HG03097 (cell line): ENCODE measurements around the gene ACOXL.
"Not testable (repeated sequence)": the region's sequence is repeated elsewhere in the genome, so short reads cannot be mapped to it uniquely, and the experiment has no call there.

Experiments
- ATAC-seq: cut with Tn5 transposase; IDR thresholded peaks from one replicate; pipeline ENCODE4 v1.9.1; 2021; ENCODE audit not compliant: unreplicated experiment, low FRiP score

Gene ACOXL

GRCh38 chr2:110851531-110851930 lies 119.2 kb downstream of the ACOXL start:
- no peak for ATAC-seq

GRCh38 chr2:110852051-110852450 lies 119.7 kb downstream of the ACOXL start:
- ATAC-seq, result no peak

DNA sequence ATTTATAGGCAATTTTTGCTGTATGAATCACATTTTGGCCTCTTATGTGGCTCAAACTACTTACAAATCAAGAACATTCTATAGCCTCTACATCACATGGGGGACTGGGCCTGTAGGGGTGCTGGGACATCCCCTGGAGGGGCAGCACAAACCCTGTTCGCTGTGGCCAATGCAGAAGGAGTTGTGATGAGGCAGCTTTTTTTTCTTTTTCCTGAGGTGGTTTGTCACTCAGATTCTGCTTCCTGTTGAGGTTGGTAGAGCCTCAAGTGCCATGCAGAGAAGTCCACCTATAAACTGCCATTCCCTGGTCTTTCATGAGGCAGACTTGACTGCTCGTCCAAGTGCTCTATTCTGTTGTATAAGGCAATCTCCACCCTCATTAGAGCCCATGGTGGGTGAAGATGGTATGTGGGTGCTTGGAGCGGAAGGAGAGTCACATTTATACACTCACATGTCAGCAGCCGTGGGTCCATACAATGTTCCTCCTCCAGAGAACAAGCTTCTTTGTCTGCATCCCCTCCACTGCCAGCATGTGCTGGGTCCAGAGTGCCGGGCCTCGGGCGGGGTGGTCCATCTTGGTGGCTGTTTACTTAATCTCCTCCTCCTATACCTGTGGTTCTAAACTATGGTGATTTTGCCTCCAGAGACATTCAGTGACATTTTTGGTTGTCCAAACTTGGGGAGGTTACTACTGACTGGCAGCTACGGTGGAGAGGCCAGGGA lies 120.3 kb downstream of the ACOXL start:
- no peak for ATAC-seq

GRCh38 chr2:110853516-110853915 lies 121.1 kb downstream of the ACOXL start:
- ATAC-seq, result no peak

GRCh38 chr2:110853948-110854347 lies 121.6 kb downstream of the ACOXL start:
- ATAC-seq, result no peak

- ATAC-seq, result no peak
These were observed 122.1 kb downstream of the ACOXL start for GRCh38 chr2:110854355-110855081.

- not testable (repeated sequence) for ATAC-seq
These were observed 123.5 kb downstream of the ACOXL start for GRCh38 chr2:110855841-110856240.

DNA sequence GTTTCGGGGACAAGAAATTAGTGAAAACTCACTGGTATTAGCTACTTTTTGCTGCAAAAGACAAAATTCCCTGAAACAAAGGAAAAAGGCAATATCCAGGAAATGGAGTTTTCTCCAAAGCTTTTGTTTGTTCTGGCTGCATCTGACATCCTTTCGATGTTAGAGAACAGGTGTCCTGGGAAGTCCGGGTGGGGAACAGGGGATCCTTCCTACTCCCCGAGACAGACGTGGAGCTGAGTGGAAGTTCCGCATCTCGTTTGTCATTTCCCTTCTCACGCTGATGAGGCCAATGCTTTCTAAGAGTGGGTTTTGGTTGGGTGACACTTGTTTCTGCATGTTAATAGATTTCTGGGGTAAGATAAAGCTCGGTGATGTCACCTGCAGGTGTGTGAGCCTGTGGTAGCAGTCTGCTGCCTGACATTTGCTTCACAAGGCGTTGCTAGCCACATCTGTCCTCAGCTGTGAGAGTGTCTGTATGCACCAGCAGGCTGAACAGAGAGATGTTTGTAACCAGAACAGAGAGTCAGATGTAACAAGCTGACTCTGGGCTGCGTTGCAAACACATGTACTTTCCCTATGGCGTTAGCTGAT lies 125.9 kb downstream of the ACOXL start:
- peak; percentile 62 for ATAC-seq

- no peak for ATAC-seq
These were observed 126.8 kb downstream of the ACOXL start for GRCh38 chr2:110858993-110859701.

DNA sequence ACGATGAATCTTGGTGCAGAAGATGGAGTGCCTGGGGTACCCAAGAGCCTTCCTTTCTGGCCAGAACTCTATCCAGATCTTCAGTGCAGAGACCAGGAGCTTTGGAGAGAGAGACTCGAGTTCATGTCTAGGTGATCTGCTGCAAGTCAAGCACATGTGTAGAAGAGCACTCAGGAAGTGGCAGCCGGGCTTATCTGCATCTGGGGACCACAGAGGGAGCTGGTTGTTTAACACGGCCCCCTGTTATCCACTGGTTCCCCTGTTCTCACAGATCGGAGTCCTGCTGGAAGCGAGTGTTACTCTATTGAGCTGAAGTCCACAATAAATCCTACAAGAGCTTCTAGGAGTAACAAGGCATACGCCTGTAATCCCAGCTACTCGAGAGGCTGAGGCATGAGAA lies 128.3 kb downstream of the ACOXL start:
- no peak for ATAC-seq

- no peak for ATAC-seq
These were observed 129.4 kb downstream of the ACOXL start for GRCh38 chr2:110861616-110862260.

DNA sequence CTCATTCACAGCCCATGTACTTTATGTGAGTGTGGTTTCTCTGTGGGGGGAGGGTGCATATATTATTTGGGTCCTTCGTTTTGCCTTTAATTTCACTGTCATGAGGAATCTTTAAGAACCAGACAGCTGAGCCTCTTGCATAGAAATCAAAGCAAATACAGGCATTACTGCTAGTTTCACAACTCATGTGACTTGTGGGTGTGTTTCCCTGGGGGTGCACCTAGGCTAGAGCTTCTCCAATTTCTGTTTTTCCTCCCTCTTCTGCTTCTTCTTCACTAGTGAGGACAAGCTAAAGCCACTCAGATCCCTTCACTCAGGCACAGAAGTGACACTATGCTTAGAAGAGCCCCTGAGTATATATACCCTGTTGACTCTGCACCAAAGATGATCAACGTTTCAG lies 131.4 kb downstream of the ACOXL start:
- no peak for ATAC-seq

DNA sequence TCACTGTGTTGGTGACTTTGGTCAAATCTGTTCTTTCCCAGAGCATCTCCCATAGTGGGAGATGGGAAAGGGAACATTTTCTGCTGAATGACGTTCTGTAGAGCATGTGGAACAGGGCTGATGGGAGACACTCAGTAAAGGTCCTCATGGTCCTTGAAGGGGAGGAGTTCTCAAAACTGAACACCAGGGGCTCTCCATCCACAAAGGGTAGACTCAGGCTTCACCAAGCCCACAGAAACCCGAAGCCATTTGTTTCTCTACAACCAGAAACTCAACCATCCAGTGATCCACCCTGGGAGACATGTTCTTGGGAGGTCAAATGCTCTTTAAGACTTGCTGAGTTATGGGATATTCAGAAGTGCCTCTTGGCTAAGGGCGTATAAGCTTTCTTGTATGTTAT lies 131.8 kb downstream of the ACOXL start:
- no peak for ATAC-seq

- ATAC-seq, result no peak
These were observed 132.4 kb downstream of the ACOXL start for GRCh38 chr2:110864731-110865130.

DNA sequence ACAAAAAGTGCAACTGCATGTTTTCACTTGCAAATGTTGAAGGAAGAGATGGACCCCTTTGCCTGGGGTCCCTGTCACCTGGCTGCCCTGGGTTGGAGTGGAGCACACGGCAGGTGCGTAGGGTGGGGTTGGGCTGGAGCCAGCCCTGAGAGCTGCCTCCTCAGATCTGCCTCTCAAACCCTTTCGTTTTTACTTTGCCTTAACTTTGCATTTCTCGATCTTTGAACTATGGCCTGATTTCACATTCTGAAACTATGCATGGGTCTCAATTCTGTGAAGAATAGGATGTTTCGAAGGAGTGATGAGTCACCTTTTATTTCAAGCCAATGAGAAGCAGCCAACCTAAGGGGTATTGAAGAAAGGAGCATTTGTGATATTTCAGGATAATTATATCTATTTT lies 132.8 kb downstream of the ACOXL start:
- ATAC-seq, result peak; percentile 88

GRCh38 chr2:110866045-110866444 lies 133.7 kb downstream of the ACOXL start:
- no peak for ATAC-seq

- no peak for ATAC-seq
These were observed 134.1 kb downstream of the ACOXL start for GRCh38 chr2:110866466-110866865.

- ATAC-seq, result no peak
These were observed 134.7 kb downstream of the ACOXL start for GRCh38 chr2:110867078-110867477.

DNA sequence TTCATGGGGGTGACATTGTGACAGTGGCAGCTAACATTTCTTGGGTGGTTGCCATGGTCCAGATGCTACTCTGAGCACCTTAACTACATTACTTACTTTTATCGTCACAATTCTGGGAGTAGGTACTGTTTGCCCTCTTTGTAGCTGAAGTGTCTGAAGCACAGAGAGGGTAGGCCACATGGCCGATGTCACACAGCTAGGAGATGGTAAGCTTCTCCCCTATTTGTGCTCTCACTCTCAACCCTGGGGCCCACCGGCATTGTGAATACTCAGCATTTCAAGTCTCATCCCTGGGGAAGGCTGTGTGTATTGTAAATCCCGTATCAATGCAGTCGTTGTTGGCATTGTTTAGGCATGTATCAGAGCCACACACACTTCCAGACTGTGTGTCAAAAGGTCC lies 136.6 kb downstream of the ACOXL start:
- no peak for ATAC-seq
